Keratinocyte (primary cell): ENCODE results near the gene PEPD.

Experiments
- CTCF ChIP-seq, 3 experiments: IDR thresholded peaks in 1 of 3; conservative IDR thresholded peaks in 1 of 3; optimal IDR thresholded peaks in 1 of 3; 2 replicates in 2 of 3; 3 replicates in 1 of 3; pipeline versions ENCODE3 to v1.5.1; 2011; ENCODE audit warnings: low read length in 3 of 3, mild to moderate bottlenecking in 3 of 3, moderate library complexity in 2 of 3, control low read depth in 1 of 3, inconsistent platforms in 1 of 3; ENCODE audit not compliant: insufficient read depth in 2 of 3; ENCODE audit errors: extremely low read depth in 1 of 3
- EZH2 ChIP-seq: IDR thresholded peaks from one replicate; pipeline ENCODE4 v1.6.1; 2012; ENCODE audit warnings: inconsistent platforms, mild to moderate bottlenecking, low read length, moderate library complexity

GRCh38 chr19:33441828-33442227 is 79.8 kb downstream of the PEPD start:
- TF ChIP-seq CTCF (optimal IDR thresholded peaks at IDR 0.05 in 1 of 3, IDR thresholded peaks at IDR 0.05 in 1 of 3, conservative IDR thresholded peaks at IDR 0.05 in 1 of 3; ENCODE audit: extremely low read depth in 1 of 3, insufficient read depth in 2 of 3, low read length in 3 of 3) (no peak), EZH2 (no peak)
